Activated naive CD4-positive, alpha-beta T cell treated with Interleukin-2 at 50 U/mL for 16 hours (primary cell): Measurements from ENCODE around the gene LUC7L.
"Not testable (repeated sequence)": the region's sequence is repeated elsewhere in the genome, so short reads cannot be mapped to it uniquely, and the experiment has no call there.

Experiments
- DNase-seq: peaks from one replicate; pipeline ENCODE4 v3.0.0-alpha.2; 2020

LUC7L gene

GRCh38 chr16:228151-228851, 948 bp downstream of the LUC7L start:
- DNase-seq = peak; percentile 18

- no peak for DNase-seq
Measured at GRCh38 chr16:220021-220420, 9.2 kb downstream of the LUC7L start.

GRCh38 chr16:212999-213398, 16.2 kb downstream of the LUC7L start:
- DNase-seq = no peak

- DNase-seq = not testable (repeated sequence)
Measured at GRCh38 chr16:211631-212180, 17.5 kb downstream of the LUC7L start.

GRCh38 chr16:209359-209758, 19.9 kb downstream of the LUC7L start:
- not testable (repeated sequence) for DNase-seq

GRCh38 chr16:204046-204445, 25.2 kb downstream of the LUC7L start:
- not testable (repeated sequence) for DNase-seq

- DNase-seq = no peak
Measured at GRCh38 chr16:203246-203645, 26.0 kb downstream of the LUC7L start.

GRCh38 chr16:200388-200787, 28.9 kb downstream of the LUC7L start:
- no peak for DNase-seq

- no peak for DNase-seq
Measured at GRCh38 chr16:194516-194915, 34.7 kb downstream of the LUC7L start.

GRCh38 chr16:193441-193840, 35.8 kb downstream of the LUC7L start:
- no peak for DNase-seq

- no peak for DNase-seq
Measured at GRCh38 chr16:192686-193085, 36.6 kb downstream of the LUC7L start.

GRCh38 chr16:191831-192230, 37.4 kb downstream of the LUC7L start:
- no peak for DNase-seq

GRCh38 chr16:189604-190186, 39.6 kb downstream of the LUC7L start:
- no peak for DNase-seq

- no peak for DNase-seq
Measured at GRCh38 chr16:188674-189073, 40.6 kb downstream of the LUC7L start.

- DNase-seq = no peak
Measured at GRCh38 chr16:187330-187729, 41.9 kb downstream of the LUC7L start.

GRCh38 chr16:185691-186090, 43.6 kb downstream of the LUC7L start:
- DNase-seq = no peak

- DNase-seq = no peak
Measured at GRCh38 chr16:185213-185612, 44.0 kb downstream of the LUC7L start.

- no peak for DNase-seq
Measured at GRCh38 chr16:183005-183404, 46.2 kb downstream of the LUC7L start.

- no peak for DNase-seq
Measured at GRCh38 chr16:181565-182021, 47.7 kb downstream of the LUC7L start.

- peak; percentile 86 for DNase-seq
Measured at GRCh38 chr16:180681-181564, 48.3 kb downstream of the LUC7L start.

GRCh38 chr16:180101-180675, 49.1 kb downstream of the LUC7L start, which contains the start of gene HBQ1:
HBQ1 (plus strand) TSS chr16:180459; CDS start chr16:180487, 28 bp downstream.
- peak; percentile 35 for DNase-seq

- no peak for DNase-seq
Measured at GRCh38 chr16:179211-180092, 49.8 kb downstream of the LUC7L start.
